Measurements from ENCODE around the gene SETBP1. TPM values are rescaled to one million over a fixed set of nuclear protein-coding genes. Genes with fewer than 3 reads are reported as not detected.

The SETBP1 gene
- total and polyA plus RNA-seq, 2 of the 4 experiments (the other 2 are of a cell fraction), result 0.19 to 0.36 TPM

DNA sequence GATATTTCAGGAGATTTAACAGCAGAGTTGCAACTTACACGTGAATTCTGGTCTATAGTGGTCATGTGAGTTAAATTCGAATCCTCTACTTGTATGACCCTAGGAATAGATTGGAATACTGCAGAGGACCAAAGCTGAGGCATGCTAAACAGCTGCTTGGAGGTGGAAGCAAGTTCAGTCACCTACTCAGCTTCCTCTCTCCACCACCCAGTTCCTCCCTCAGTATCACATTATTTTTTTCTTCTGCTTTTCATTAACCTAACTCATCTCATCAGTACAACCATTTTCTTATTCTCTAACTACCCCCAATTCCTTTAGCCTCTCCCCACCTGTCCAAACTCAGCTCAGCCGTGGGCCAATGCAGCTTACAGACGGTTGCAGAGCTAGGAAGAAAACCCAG is 385.5 kb downstream of the SETBP1 start:
- Histone ChIP-seq H2BK15ac (ENCODE audit: low read depth, low read length) (no peak overlapping the region), H3K79me1 (ENCODE audit: low read depth in 1 of 2, low read length in 2 of 2) (no peaks in the 10 kb centered on the region), H2BK20ac (ENCODE audit: low read depth, low read length) (no peak overlapping the region), H3K9me3 (ENCODE audit: control insufficient read depth, insufficient read depth, low read length) (no peaks in the 10 kb centered on the region), H3K9ac (ENCODE audit: low read depth, low read length) (no peak overlapping the region), H4K5ac (ENCODE audit: low read depth, low read length) (no peak overlapping the region), H3K27me3 (ENCODE audit: control insufficient read depth, insufficient read depth, low read length) (peaks cover 4% of the 10 kb centered on the region), H2AFZ (replicated peaks; ENCODE audit: low read length, poor library complexity) (no peak overlapping the region), H2AK5ac (ENCODE audit: low read depth, low read length) (no peak overlapping the region), H2AK9ac (replicated peaks; ENCODE audit: low read depth, low read length, poor library complexity) (no peak overlapping the region), H3K4me1 (ENCODE audit: control insufficient read depth, insufficient read depth, low read length) (no peaks in the 10 kb centered on the region; the same call in 1 of the 2 replicates), H4K91ac (ENCODE audit: insufficient read depth, low read depth, low read length) (no peak overlapping the region), H3K36me3 (ENCODE audit: control insufficient read depth, insufficient read depth, low read length) (no peaks in the 10 kb centered on the region), H2BK5ac (ENCODE audit: low read depth, low read length, poor library complexity, severe bottlenecking) (no peak overlapping the region), H3K23ac (ENCODE audit: low read depth, low read length) (no peak overlapping the region), H3K27ac (ENCODE audit: insufficient read depth, low read length) (no peak overlapping the region), H3K4ac (ENCODE audit: low read depth, low read length) (no peak overlapping the region), H3K9me1 (ENCODE audit: insufficient read depth, low read length) (no peaks in the 10 kb centered on the region), H3K56ac (ENCODE audit: extremely low read depth, insufficient read depth, low read length) (no peak overlapping the region), H4K8ac (ENCODE audit: low read depth in 2 of 2, low read length in 2 of 2) (no peak overlapping the region), H2BK120ac (ENCODE audit: low read depth, low read length) (no peak overlapping the region), H3K14ac (replicated peaks; ENCODE audit: low read depth, low read length) (no peak overlapping the region), H3K18ac (ENCODE audit: low read depth, low read length) (no peak overlapping the region), H4K20me1 (ENCODE audit: insufficient read depth, low read length) (no peaks in the 10 kb centered on the region), H3K4me3 (ENCODE audit: insufficient read depth, low read depth, low read length) (no peak overlapping the region), H3K4me2 (ENCODE audit: low read depth, low read length) (no peak overlapping the region)
- ATAC-seq (ENCODE audit: low read depth) (no peak), DNase-seq (no peak)
- BruUV-seq (replicated peaks), result no TSS peak
- CTCF ChIA-PET, result interaction anchor here (0.6 to 1.9 kb wide), 2 partner anchors 9 to 99 kb away, joined by 4 to 8 read pairs; no protein-coding TSS in a partner anchor
- WGBS, 2 experiments (ENCODE audit: extremely low coverage in 2 of 2, insufficient read length in 1 of 2), result no CpG with 5 or more reads among the region's 4 CpGs
- TF ChIP-seq CEBPB (IDR thresholded peaks at IDR 0.05; ENCODE audit: low read depth, low read length) (no peak), NFE2L2 (IDR thresholded peaks at IDR 0.05; ENCODE audit: low read depth, low read length) (no peak), MXI1 (IDR thresholded peaks at IDR 0.05; ENCODE audit: borderline replicate concordance, low read depth, low read length) (no peak), MAZ (IDR thresholded peaks at IDR 0.05; ENCODE audit: borderline replicate concordance, low read depth, low read length) (no peak)
- TF ChIP-seq, protein P1, sequence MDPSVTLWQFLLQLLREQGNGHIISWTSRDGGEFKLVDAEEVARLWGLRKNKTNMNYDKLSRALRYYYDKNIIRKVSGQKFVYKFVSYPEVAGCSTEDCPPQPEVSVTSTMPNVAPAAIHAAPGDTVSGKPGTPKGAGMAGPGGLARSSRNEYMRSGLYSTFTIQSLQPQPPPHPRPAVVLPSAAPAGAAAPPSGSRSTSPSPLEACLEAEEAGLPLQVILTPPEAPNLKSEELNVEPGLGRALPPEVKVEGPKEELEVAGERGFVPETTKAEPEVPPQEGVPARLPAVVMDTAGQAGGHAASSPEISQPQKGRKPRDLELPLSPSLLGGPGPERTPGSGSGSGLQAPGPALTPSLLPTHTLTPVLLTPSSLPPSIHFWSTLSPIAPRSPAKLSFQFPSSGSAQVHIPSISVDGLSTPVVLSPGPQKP (IDR thresholded peaks at IDR 0.05; ENCODE audit: borderline replicate concordance, low read depth, low read length), result no peak
- intact Hi-C loops (cut with micrococcal nuclease), result no loop called here
- in situ Hi-C loops (cut with MboI; ENCODE audit: low sequenced_read_pairs), result no loop called here
- POLR2A ChIA-PET (ENCODE audit: unreplicated experiment), result no interaction called here
- dilution Hi-C loops (cut with HindIII; ENCODE audit: low sequenced_read_pairs, unreplicated experiment), result no loop called here

Data from IMR-90 (cell line).